Stimulated activated CD4-positive, alpha-beta T cell treated with anti-CD3 and anti-CD28 coated beads, Interleukin-1b, Interleukin-23, amount 100 ng/mL, for 48 hours (primary cell): ENCODE measurements around the gene DLK1.

Experiments
- DNase-seq: peaks from one replicate; pipeline ENCODE4 v3.0.0-alpha.2; 2020

Gene DLK1

GRCh38 chr14:100780246-100780645 lies 53.6 kb downstream of the DLK1 start:
- no peak for DNase-seq

- DNase-seq, result no peak
Measured at GRCh38 chr14:100780646-100781355, 54.1 kb downstream of the DLK1 start.

GRCh38 chr14:100781952-100782351 lies 55.3 kb downstream of the DLK1 start:
- no peak for DNase-seq

- no peak for DNase-seq
Measured at GRCh38 chr14:100782516-100783320, 56.0 kb downstream of the DLK1 start.

DNA sequence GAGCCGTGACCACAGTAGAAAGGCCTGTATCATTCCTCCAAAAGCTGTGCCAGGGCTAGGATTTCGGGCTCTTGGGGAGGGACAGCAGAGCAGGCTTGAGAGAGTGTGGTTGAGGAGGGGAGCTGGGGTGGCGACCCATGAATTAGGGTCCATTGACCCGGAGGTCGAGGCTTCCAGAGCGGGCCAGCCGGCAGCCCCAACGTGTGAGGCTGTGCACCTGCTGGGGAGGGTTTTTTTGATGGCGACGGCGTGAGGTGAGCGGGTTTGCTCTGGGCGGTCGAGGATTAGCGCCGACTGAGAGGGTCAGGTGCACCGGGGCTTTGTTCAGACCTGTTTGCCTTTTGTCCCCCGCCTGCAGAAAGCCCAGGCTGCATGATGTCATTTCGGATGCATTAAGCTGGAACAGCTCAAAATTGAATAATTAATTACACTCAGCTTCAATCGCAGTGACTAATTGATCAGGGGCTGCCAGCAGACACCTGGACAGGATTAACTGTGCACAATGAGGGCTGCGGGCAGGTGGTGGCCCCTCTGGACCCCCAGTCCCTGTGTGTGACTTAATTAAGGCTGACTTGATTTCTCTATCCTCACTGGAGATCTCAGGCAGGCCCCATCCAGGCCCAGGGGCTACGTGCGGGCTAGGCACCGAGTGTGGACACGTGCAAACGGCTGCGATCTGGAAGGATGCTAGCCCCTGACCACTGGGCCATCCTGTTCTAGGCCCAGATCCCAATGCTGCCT lies 57.1 kb downstream of the DLK1 start:
- DNase-seq, result no peak

GRCh38 chr14:100784523-100785337 lies 58.0 kb downstream of the DLK1 start:
- DNase-seq, result no peak

DNA sequence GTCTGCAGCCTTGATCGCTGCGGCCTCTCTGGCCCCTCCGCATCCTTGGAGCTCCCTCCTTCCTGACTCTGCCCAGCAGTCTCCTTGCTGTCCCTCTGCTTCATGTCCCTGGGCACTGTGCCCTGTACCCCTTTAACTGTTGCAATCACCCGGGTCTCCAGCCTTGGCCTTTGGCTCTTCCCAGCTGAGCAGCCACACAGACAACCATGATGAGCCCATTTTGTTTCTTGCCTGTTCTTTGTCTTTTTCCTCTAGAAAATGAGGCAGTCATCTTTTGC lies 58.6 kb downstream of the DLK1 start:
- no peak for DNase-seq

DNA sequence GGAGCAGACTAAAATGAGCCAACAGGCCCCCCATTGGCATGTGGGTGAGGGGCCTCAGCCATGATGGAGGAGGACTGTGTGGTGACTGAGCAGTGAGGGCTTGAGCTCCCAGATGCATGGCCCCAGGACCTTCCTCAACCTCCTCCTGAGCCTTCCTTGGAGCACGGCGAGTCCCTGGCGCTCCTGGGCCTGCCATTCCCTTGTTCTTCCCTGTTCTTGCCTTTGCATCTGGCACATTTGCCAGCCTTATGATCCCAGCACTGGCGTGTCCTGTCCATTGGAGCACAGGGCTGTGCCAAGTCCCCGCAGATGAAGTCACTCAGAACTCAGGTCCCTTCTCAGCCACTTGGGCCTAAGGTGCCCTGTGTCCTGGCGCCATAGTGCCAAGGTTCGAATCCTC lies 58.9 kb downstream of the DLK1 start:
- DNase-seq, result no peak

- DNase-seq, result no peak
Measured at GRCh38 chr14:100786131-100786530, 59.4 kb downstream of the DLK1 start.

DNA sequence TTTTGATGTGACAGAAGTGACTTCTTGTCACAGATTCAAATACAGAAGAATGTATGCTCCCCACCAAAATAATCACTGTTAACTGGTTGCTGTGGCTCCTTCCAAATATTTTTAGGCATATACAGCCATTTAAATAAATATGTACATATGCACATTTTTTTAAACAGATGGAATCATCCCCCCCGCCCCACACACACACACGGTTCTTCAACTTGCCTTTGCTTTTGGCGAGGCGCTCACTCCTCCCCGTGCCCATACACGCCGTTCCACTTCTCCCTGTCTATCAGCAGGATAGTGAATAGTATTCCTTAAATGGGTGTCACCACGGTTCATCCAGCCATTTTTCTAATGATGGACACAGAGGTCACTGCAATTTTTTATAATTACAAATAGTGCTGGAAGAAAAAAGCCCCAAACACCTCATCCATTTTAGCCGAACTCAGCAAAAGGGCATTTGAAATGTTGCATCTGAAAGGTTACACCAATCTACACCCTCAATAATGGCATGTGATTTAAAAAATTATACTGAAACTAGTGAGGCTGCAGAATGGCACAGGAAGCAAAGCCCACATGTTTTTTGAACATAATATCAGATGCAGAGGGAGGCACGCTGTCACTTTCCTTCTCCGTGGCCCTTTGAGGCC lies 60.0 kb downstream of the DLK1 start:
- no peak for DNase-seq

DNA sequence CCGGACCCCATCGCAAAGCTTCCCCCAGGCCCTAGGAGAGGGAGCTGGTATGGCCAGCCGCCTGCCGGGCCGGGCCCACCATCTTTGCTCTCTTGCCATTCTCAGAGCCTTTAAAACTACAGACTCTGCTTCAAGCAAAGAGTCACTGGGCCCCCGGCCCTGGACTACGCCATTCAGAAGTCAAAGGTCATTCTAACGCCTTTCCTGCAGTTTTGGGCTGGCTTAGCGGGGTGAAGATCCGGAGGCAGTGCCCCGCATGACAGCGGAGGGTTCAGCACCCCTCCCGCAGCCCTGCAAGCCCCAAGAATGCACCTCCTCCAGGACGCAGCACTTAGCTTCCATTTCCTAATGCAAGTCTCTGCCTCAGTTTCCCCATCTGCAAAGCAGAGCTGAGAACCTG lies 61.0 kb downstream of the DLK1 start:
- no peak for DNase-seq
